GM18861 (cell line): Measurements from ENCODE around the gene PCP4L1.
A peak's percentile ranks its signal among the peaks of the same experiment; 100 is the strongest.

Experiments used
- ATAC-seq: cut with Tn5 transposase; IDR thresholded peaks from one replicate; pipeline ENCODE4 v1.9.1; 2021; ENCODE audit not compliant: unreplicated experiment

The PCP4L1 gene

DNA sequence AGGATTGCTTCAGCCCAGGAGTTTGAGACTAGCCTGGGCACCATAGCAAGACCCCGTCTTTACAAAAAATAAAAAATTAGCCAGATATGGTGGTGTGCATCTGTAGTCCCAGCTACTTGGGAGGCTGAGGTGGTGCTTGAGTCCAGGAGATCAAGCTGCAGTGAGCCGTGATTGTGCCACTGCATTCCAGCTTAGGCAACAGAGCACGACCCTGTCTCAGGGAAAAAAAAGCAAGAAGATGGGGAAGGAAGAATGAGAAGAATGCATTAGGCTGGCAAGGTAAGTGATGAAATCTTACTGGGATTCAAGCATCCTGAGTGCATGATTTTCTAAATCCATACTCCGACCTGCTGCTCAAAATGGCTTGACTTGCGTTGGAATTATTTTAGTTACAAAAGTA is 6.8 kb downstream of the PCP4L1 start:
- no peak for ATAC-seq

DNA sequence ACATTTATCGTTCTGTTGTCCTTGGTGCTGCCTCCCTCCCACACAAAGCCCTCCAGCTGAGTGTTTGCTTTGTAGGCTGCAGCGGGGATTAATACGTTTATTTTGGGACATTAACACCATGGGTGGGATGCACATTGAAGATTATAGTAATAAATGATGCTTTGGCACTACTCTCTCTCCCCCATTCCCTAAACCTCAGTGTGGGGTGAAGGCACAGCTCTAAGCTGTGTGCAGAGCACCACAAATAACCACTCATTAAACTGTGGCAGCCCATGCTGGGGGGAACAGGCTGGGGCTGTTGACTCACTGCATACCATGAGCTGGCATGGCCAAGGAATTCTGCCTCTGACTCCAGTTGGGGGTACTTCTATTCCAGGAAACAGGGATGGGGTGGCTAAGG is 7.7 kb downstream of the PCP4L1 start:
- no peak for ATAC-seq

DNA sequence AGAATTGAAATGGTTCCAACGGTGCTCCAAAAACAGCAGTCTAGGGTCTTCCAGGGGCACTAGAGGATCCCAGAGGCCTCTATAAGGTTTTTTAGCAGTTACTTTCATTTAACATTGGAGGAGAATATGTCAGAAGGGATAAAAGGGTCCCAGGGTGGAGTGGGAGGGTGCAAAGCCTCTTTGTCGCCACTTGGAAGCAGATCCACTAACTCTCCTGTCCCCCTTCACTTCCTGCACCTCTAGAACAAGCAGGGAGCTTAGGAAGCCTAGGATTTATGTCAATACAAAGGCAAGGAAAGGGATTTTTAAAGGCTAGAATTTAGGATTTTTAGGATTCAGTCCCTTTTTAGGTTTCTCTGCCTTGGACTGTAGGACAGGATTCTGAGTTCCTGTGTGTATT is 8.3 kb downstream of the PCP4L1 start:
- no peak for ATAC-seq

GRCh38 chr1:161267321-161267720 is 8.8 kb downstream of the PCP4L1 start:
- no peak for ATAC-seq

DNA sequence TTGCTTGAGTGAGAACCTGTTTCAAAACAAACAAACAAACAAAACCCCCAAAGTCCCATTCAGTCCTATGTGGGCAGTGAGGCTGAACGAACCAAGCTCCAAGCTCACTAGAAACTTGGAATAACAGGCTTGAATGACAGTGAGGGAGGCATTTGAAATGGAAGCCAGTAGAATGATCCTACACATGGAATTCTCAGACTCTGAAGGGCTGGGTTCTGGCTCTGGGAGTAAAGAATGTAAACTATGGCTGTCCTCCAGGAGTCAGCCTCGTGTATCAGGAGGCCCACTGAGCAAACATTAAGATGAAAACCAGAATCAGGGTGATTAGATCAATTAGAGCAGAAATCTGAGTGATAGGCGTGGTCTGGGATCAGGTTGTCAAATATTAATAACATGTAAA is 14.9 kb downstream of the PCP4L1 start:
- ATAC-seq: no peak

GRCh38 chr1:161274874-161275273 is 16.3 kb downstream of the PCP4L1 start:
- no peak for ATAC-seq

DNA sequence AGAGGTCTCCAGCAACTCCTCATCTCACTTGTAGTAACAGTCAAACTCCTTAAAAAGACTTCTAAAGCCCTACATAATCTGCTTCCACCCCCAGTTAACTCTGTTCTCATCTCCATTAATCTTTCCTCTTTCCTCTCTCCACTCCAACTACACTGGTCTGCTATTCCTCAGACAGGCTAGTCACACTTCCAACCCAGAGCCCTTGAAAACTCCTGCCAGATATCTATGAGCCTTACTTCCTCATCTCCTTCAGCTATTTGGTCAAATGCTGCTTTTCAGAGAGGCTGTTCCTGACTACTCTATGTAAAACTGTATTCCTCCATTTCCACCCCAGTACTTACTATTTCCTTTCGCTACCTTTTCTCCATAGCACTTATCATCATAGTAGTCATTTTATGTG is 24.4 kb downstream of the PCP4L1 start:
- no peak for ATAC-seq

- no peak for ATAC-seq
Measured at GRCh38 chr1:161285113-161285512, 26.6 kb downstream of the PCP4L1 start.

DNA sequence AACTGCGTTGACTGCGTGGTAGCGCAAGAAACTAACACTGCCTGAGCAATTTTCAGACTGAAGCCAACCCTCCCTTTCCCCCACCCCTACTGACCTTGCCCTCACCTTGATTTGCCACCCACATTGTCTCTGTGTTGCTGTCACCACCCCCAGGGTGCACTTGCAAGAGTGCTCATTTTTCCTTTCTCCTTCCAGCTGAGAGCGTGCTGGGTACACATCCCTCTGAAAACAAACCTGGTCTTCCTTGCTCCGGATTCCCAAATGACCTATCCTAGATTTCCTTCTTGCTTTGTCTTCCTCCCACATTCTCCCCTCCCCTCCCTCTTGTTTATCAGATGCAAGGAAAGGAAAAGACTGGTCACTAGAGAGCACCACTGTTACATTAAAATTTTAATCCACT is 27.0 kb downstream of the PCP4L1 start:
- ATAC-seq: no peak

DNA sequence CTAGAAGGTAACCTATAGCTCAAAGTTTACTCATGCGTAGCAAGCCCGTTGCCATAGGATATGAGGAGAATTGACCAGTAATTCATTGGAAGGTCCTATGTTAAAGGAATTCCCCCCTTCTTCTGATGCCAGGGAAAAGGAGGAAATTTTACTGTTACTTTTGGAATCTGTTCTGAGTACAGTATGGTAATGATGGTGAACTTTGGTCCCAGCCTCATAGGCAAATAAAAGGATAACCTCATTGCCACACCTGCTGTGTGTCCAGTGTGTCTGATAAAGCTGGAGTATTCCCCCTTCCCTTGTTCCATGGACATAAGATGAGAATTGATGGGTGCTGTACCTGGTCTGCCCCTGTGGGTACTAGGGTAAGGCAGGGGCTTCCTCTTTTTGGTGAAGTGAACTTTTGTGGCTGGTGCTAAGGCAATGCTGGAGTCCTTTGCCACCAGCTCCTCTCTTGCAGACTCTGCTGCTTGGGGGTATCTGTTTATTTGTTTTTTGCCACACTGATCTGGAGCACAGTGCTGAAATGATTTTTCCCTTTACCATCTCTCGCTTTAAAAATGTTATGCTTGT is 29.0 kb downstream of the PCP4L1 start:
- no peak for ATAC-seq

DNA sequence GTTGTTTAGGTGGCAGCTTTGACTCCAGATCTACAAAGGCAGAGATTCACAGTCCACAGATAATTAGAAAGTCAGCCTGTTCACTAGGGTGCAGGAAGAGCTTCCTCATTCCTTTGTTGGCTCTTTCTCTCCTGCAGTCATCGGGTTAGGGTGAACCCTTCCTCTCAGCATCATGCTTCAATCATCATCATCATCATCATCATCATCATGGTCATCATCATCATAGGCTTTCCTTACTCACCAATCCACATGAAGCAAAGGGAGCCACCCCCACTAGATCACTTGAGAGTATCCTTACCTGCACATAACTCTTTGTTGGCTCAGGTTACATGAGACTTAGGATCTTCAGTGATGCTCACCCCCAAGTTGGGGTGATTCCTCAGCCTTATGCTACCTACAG is 32.2 kb downstream of the PCP4L1 start:
- ATAC-seq: no peak

- ATAC-seq: no peak
Measured at GRCh38 chr1:161297415-161297814, 38.9 kb downstream of the PCP4L1 start.

- ATAC-seq: no peak
Measured at GRCh38 chr1:161298116-161298515, 39.6 kb downstream of the PCP4L1 start.

GRCh38 chr1:161299347-161299746 is 40.8 kb downstream of the PCP4L1 start:
- ATAC-seq: no peak

- no peak for ATAC-seq
Measured at GRCh38 chr1:161300478-161300877, 41.9 kb downstream of the PCP4L1 start.

GRCh38 chr1:161304927-161305866 is 46.7 kb downstream of the PCP4L1 start:
- no peak for ATAC-seq

DNA sequence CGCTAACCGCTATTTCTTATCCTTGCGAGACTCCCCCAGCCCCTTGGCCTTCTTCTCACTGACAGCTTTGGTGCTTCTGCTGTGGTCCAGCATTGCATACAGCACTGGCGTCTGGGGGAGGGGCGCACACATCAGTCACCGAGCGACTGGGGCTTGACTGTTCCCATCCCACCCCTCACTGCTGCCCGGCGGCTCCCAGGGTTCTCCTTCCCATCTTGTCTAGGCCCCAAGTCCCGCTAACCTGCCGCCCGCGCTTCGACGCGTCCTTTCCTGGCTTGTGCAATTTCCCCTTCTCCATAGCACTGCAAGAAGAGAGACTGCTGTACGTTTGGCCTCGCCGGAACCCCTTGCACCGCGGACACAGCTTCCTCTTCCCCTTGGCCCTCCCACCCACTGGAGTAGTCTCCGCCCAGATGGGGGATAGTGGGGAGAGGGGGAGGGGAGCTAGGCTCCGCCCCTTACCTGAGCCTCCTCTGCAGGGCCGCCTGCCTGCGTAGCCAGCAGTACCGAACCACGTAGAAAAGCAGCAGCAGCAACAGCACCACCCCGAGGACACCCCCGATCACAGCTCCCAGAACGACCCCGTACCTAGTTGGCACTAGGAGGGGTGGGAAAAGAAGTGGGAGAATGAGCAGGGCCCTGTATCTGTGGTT is 47.4 kb downstream of the PCP4L1 start:
- peak; percentile 53 for ATAC-seq

GRCh38 chr1:161307230-161307768 is 48.8 kb downstream of the PCP4L1 start:
- peak; percentile 50 for ATAC-seq

DNA sequence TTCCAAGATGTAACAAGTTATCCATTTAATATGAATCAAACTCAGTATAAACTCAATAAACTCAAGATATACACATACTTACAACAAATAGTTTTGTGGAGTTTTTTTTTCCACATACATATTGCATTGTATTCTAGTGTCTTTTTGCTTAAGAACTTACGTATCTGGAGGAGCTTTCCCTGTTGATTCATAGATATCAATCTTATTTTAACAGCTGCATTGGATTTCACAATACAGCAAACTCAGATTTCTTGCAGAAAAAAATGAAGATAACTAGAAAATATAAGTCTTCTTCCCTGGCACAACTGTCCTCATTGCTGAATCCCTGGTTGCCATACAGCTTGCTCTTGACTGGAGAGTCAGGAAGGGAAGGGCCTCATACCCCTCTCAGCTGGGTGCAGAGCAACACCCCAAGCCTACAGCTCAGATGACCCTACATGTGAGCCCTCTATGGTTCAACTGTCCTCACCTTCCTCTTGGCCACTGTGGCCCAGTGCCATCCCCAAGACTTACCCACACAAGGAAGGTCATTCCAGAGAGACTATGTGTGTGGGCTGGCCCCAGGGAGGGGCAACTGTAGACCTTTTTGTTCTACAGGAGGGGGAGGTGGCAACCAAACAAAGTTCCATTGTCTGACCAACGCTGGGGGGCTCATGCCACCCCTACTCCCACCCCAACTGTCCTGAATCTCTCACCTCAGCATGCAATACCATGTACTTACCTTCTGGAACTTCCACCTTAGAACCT is 49.5 kb downstream of the PCP4L1 start:
- ATAC-seq: no peak

- no peak for ATAC-seq
Measured at GRCh38 chr1:161309868-161310267, 51.3 kb downstream of the PCP4L1 start, which contains the start of gene MPZ. TSS of gene MPZ (minus strand) at chr1:161309968. CDS start at chr1:161309905, 63 bp downstream.

GRCh38 chr1:161311595-161312181 is 53.1 kb downstream of the PCP4L1 start:
- no peak for ATAC-seq
